Cortex of kidney (tissue), 1 donor: Measurements from ENCODE around the gene HDLBP.
"Not testable (repeated sequence)": the region's sequence is repeated elsewhere in the genome, so short reads cannot be mapped to it uniquely, and the experiment has no call there.

Source experiments
- DNase-seq: peaks from one replicate; lab custom pipeline; 2025; lab: John Stamatoyannopoulos, UW

Gene HDLBP

GRCh38 chr2:241339839-241340630 lies 24.6 kb upstream of the HDLBP start:
- DNase-seq = no peak

- DNase-seq = no peak
These were observed 19.3 kb upstream of the HDLBP start for GRCh38 chr2:241334813-241335212.

DNA sequence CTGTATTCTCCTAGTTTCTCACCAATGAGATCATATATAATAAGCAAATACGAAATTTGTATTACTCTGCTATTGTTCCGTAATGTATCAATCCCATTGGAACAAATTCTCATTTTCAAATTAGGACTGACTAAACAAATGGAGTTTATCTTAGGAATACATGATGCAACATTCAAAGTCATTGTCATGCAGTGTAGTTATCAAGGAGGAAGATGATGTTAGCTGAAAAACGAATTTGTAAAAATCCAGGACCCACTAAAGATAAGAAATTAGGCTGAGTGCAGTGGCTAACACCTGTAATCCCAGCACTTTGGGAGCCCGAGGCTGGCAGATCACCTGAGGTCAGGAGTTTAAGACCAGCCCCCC lies 15.1 kb upstream of the HDLBP start:
- DNase-seq = no peak

GRCh38 chr2:241329669-241330615 lies 14.5 kb upstream of the HDLBP start:
- no peak for DNase-seq

- no peak for DNase-seq
These were observed 9.8 kb upstream of the HDLBP start for GRCh38 chr2:241325257-241325656.

GRCh38 chr2:241324775-241325174 lies 9.3 kb upstream of the HDLBP start:
- DNase-seq = no peak

GRCh38 chr2:241323778-241324177 lies 8.3 kb upstream of the HDLBP start:
- DNase-seq = no peak

- DNase-seq = no peak
These were observed 6.4 kb upstream of the HDLBP start for GRCh38 chr2:241321886-241322285.

DNA sequence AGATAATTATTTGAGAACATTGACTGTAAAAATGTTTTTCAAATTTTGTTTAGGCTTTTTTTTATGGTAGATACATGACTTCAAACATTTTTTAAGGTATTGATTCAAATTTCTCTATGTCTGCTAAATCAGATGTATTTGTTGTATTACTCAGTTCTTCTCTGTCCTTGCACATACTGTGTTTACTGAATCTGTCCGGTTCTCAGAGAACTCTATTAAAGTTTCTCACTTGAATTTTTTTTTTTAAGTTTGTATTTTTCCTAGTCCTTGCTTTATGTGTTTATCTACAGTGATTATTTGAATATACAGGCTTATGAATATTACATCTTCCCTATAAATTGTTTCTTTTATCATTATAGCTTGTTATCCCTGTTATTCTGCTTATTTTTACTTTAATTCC lies 5.6 kb upstream of the HDLBP start:
- no peak for DNase-seq

DNA sequence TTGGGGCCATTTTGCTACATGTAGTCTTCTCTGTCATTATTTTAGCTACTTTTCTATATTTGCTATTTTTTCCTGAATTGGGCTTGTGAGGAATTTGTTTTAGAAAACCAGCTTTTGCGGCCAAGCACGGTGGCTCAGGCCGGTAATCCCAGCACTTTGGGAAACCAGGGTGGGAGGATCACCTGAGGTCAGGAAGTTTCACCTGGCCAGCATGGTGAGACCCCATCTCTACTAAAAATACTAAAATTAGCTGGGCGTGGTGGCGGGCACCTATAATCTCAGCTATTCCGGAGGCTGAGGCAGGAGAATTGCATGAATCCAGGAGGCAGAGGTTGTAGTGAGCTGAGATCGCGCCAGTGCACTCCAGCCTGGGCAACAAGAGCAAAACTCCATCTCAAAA lies 4.9 kb upstream of the HDLBP start:
- no peak for DNase-seq

GRCh38 chr2:241318830-241319229 lies 3.4 kb upstream of the HDLBP start:
- DNase-seq = not testable (repeated sequence)

GRCh38 chr2:241317391-241317790 lies 1.9 kb upstream of the HDLBP start:
- no peak for DNase-seq

DNA sequence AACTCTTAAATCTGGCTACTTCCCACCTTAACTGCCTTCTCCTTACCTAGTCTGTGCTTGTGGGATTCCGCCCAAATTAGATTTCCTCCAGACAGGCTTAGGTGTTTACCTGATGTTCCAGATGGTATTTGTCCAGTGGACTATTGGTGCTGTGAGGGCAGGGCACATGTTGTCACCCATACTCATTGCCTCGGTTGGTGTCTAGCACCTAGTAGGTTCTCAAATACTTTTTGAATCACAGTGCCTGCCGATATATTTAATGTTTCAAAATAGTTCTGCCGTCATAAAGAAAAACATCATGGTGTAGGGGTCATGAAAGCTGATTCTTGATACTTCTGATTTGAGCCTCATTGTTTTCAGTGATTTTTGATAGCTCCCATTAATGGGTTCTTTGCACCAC lies 1.4 kb upstream of the HDLBP start:
- DNase-seq = no peak

GRCh38 chr2:241315879-241316631 lies 583 bp upstream of the HDLBP start, which contains the start of gene SEPTIN2:
Gene SEPTIN2 (plus strand): TSS chr2:241315925. CDS start chr2:241324233, 8,308 bp downstream.
- no peak for DNase-seq

GRCh38 chr2:241314226-241315092 lies 1.0 kb downstream of the HDLBP start:
- no peak for DNase-seq

GRCh38 chr2:241313543-241314095 lies 1.9 kb downstream of the HDLBP start:
- no peak for DNase-seq

DNA sequence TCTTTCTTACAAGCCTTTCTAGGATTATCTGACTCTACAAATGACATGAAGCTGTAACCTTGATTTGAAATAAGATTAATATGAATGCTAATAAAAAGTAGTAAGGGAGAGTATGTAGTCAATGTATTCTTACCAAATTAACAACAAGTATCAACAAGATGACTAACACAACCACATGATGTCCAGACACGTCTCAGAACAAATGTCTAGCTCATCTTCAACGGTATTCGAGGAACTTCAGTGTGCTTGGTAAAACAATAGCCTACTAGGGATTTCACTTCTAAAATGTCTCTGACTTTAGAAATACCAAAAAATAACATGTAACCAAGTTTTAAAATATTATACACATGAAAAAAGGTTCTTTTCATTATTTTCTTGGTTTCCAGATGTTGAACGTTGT lies 3.4 kb downstream of the HDLBP start:
- no peak for DNase-seq

- no peak for DNase-seq
These were observed 4.4 kb downstream of the HDLBP start for GRCh38 chr2:241310917-241311566.

GRCh38 chr2:241309684-241310117 lies 5.8 kb downstream of the HDLBP start:
- DNase-seq = no peak

GRCh38 chr2:241308832-241309500 lies 6.5 kb downstream of the HDLBP start:
- DNase-seq = no peak
